Neural cell (in vitro differentiated cells): Measurements from ENCODE around the gene SLC6A3. TPM values are rescaled to one million over a fixed set of nuclear protein-coding genes. Genes with fewer than 3 reads are reported as not detected.

Experiments used
- H2AFZ ChIP-seq: fragments of 200-600, 300-800 bp; sonication (generic), shearing (Covaris generic); 2 replicates; pipeline ENCODE4 v1.6.0; 2014; ENCODE audit warnings: low read depth, mild to moderate bottlenecking, antibody characterized with exemption, low read length, moderate library complexity
- H3F3A ChIP-seq: fragments of 200-600 bp; shearing (Covaris generic); 2 replicates; pipeline ENCODE4 v1.6.1; 2016; ENCODE audit warnings: mild to moderate bottlenecking, moderate library complexity, mixed read lengths, antibody characterized with exemption, low read length; ENCODE audit not compliant: insufficient read depth, poor library complexity, severe bottlenecking
- H3K27ac ChIP-seq: fragments of 200-600, 300-800 bp; sonication (generic), shearing (Covaris generic); 2 replicates; pipeline ENCODE4 v1.5.1; 2014; ENCODE audit warnings: mild to moderate bottlenecking, low read length, moderate library complexity
- H3K27me3 ChIP-seq: fragments of 300-800, 200-600 bp; sonication (generic), shearing (Covaris generic); 2 replicates; pipeline ENCODE4 v1.6.0; 2014; ENCODE audit warnings: mild to moderate bottlenecking, low read depth, low read length, moderate library complexity; ENCODE audit not compliant: insufficient read depth
- H3K36me3 ChIP-seq: fragments of 300-800, 200-600 bp; sonication (generic), shearing (Covaris generic); 2 replicates; pipeline ENCODE4 v1.5.1; 2014; ENCODE audit warnings: mild to moderate bottlenecking, antibody characterized with exemption, low read length, moderate library complexity; ENCODE audit not compliant: insufficient read depth
- H3K4me2 ChIP-seq: fragments of 300-800, 200-600 bp; sonication (generic), shearing (Covaris generic); 2 replicates; pipeline ENCODE4 v1.6.0; 2014; ENCODE audit warnings: mild to moderate bottlenecking, low read length
- H3K4me3 ChIP-seq: fragments of 300-800, 200-600 bp; sonication (generic), shearing (Covaris generic); 2 replicates; pipeline ENCODE4 v1.5.1; 2014; ENCODE audit warnings: mild to moderate bottlenecking, low read length, moderate library complexity
- H3K79me2 ChIP-seq: fragments of 200-600 bp; shearing (Covaris generic); replicated peaks from 2 replicates; pipeline ENCODE4 v1.6.0; 2014; ENCODE audit warnings: mild to moderate bottlenecking, low read length, moderate library complexity; ENCODE audit not compliant: insufficient read depth
- H3K9ac ChIP-seq: fragments of 300-800, 200-600 bp; sonication (generic), shearing (Covaris generic); 2 replicates; pipeline ENCODE4 v1.6.1; 2016; ENCODE audit warnings: mild to moderate bottlenecking, low read length, mixed read lengths
- H3K9me2 ChIP-seq: fragments of 200-600 bp; shearing (Covaris generic); 2 replicates; pipeline ENCODE4 v1.6.1; 2016; ENCODE audit warnings: mild to moderate bottlenecking, low read length, mixed read lengths; ENCODE audit not compliant: insufficient read depth
- H3K9me3 ChIP-seq: fragments of 200-600, 300-800 bp; sonication (generic), shearing (Covaris generic); 2 replicates; pipeline ENCODE4 v1.6.1; 2016; ENCODE audit warnings: mild to moderate bottlenecking, mixed run types, low read length, moderate library complexity, mixed read lengths
- H4K20me1 ChIP-seq: fragments of 200-600 bp; shearing (Covaris generic); 2 replicates; pipeline ENCODE4 v1.6.1; 2016; ENCODE audit warnings: mild to moderate bottlenecking, mixed run types; ENCODE audit not compliant: insufficient read depth
- CTCF ChIP-seq: fragments of 450-650 bp; IDR thresholded peaks from 2 replicates; pipeline ENCODE4 v1.5.1; 2014; ENCODE audit warnings: antibody characterized with exemption, mild to moderate bottlenecking, moderate library complexity; ENCODE audit not compliant: poor library complexity, severe bottlenecking
- EP300 ChIP-seq: fragments of 450-650 bp; conservative IDR thresholded peaks from 2 replicates; pipeline ENCODE4 v1.6.1; 2014; ENCODE audit warnings: antibody characterized with exemption, mild to moderate bottlenecking, moderate library complexity; ENCODE audit not compliant: poor library complexity, severe bottlenecking
- EZH2 ChIP-seq: fragments of 200-600, 300-800 bp; shearing (Covaris generic), sonication (generic); IDR thresholded peaks from 2 replicates; pipeline ENCODE4 v1.6.1; 2014; ENCODE audit warnings: antibody characterized with exemption, low read length, borderline replicate concordance, mild to moderate bottlenecking; ENCODE audit not compliant: insufficient read depth, poor library complexity, severe bottlenecking
- MXI1 ChIP-seq: fragments of 450-650 bp; conservative IDR thresholded peaks from 2 replicates; pipeline ENCODE4 v1.6.1; 2014; ENCODE audit warnings: antibody characterized with exemption, mild to moderate bottlenecking; ENCODE audit not compliant: poor library complexity, severe bottlenecking
- POLR2AphosphoS5 ChIP-seq: IDR thresholded peaks from 2 replicates; pipeline ENCODE4 v1.6.1; 2012
- RAD21 ChIP-seq: fragments of 450-650 bp; conservative IDR thresholded peaks from 2 replicates; pipeline ENCODE4 v1.6.1; 2014; ENCODE audit warnings: antibody characterized with exemption, mild to moderate bottlenecking, moderate library complexity
- REST ChIP-seq: IDR thresholded peaks from 2 replicates; pipeline ENCODE4 v1.6.1; 2012; ENCODE audit warnings: borderline replicate concordance
- SMC3 ChIP-seq: fragments of 450-650 bp; conservative IDR thresholded peaks from 2 replicates; pipeline ENCODE4 v1.6.1; 2014; ENCODE audit warnings: antibody characterized with exemption, mild to moderate bottlenecking, moderate library complexity; ENCODE audit not compliant: poor library complexity
- TAF1 ChIP-seq: IDR thresholded peaks from 2 replicates; pipeline ENCODE4 v1.6.1; 2012; ENCODE audit warnings: low read depth
- polyA plus RNA-seq: library from polyadenylated mRNA; depleted of rRNA; stranded (reverse); fragments of >200 nt; gene quantifications from 2 replicates; pipeline ENCODE4 v1.2.3, GENCODE V29; 2014

SLC6A3 gene
- polyA plus RNA-seq, 1 donor from 2014 or later = 0.77 TPM

- Histone ChIP-seq H3K9me3 (no peaks in the 10 kb centered on the region), H3K9ac (no peak overlapping the region), H3K79me2 (no peaks in the 10 kb centered on the region), H3F3A (no peaks in the 10 kb centered on the region), H3K27ac (no peak overlapping the region), H3K4me2 (no peak overlapping the region), H2AFZ (no peak overlapping the region), H3K4me3 (no peak overlapping the region), H3K9me2 (no peaks in the 10 kb centered on the region), H3K27me3 (no peaks in the 10 kb centered on the region), H4K20me1 (no peaks in the 10 kb centered on the region), H3K36me3 (no peaks in the 10 kb centered on the region)
- TF ChIP-seq EP300 = no peak
- no peak for TF ChIP-seq EZH2
- no peak for TF ChIP-seq RAD21
- no peak for TF ChIP-seq TAF1
- no peak for TF ChIP-seq POLR2AphosphoS5
- TF ChIP-seq CTCF = no peak
- no peak for TF ChIP-seq MXI1
- no peak for TF ChIP-seq REST
- TF ChIP-seq SMC3 = no peak
Observed at GRCh38 chr5:1417586-1418225, 27.5 kb downstream of the SLC6A3 start.

- Histone ChIP-seq H3K4me3 (no peak overlapping the region), H3K36me3 (no peaks in the 10 kb centered on the region), H3K79me2 (no peaks in the 10 kb centered on the region), H3K27ac (no peak overlapping the region), H3K9ac (no peak overlapping the region), H3K27me3 (no peaks in the 10 kb centered on the region), H3K4me2 (no peak overlapping the region), H3K9me2 (no peaks in the 10 kb centered on the region), H3F3A (no peaks in the 10 kb centered on the region), H4K20me1 (no peaks in the 10 kb centered on the region), H2AFZ (no peak overlapping the region), H3K9me3 (no peaks in the 10 kb centered on the region)
- TF ChIP-seq EZH2 (no peak), MXI1 (no peak), REST (no peak), SMC3 (no peak)
Observed at GRCh38 chr5:1416856-1417469, 28.3 kb downstream of the SLC6A3 start.
